Sigmoid colon (tissue), 4 donors: Measurements from ENCODE around the gene ITLN1.

ENCODE experiments used
- EP300 ChIP-seq, 4 donors: sonication (generic); formaldehyde crosslinking; IDR thresholded peaks; one replicate each; pipeline ENCODE4 v1.6.1; 2017; ENCODE audit warnings: antibody characterized with exemption in 4 of 4
- POLR2A ChIP-seq, 2 donors: fragments of 450-650 bp; IDR thresholded peaks; one replicate each; pipeline ENCODE4 v1.6.1; 2016; ENCODE audit warnings: antibody characterized with exemption in 2 of 2, mild to moderate bottlenecking in 2 of 2, moderate library complexity in 2 of 2
- POLR2AphosphoS5 ChIP-seq, 4 donors: sonication (generic); formaldehyde crosslinking; IDR thresholded peaks; one replicate each; pipeline ENCODE4 v1.6.1; 2017; ENCODE audit warnings: antibody characterized with exemption in 4 of 4
- TF ChIP-seq, protein P1 (sequence below), 4 experiments: fragments of 450-650 bp in 3 of 4; fragments of 200-600 bp in 1 of 4; IDR thresholded peaks; one replicate each; pipeline ENCODE4 v1.5.1; 2016 to 2019; ENCODE audit warnings: antibody characterized with exemption in 4 of 4, mild to moderate bottlenecking in 3 of 4, moderate library complexity in 2 of 4

DNA sequence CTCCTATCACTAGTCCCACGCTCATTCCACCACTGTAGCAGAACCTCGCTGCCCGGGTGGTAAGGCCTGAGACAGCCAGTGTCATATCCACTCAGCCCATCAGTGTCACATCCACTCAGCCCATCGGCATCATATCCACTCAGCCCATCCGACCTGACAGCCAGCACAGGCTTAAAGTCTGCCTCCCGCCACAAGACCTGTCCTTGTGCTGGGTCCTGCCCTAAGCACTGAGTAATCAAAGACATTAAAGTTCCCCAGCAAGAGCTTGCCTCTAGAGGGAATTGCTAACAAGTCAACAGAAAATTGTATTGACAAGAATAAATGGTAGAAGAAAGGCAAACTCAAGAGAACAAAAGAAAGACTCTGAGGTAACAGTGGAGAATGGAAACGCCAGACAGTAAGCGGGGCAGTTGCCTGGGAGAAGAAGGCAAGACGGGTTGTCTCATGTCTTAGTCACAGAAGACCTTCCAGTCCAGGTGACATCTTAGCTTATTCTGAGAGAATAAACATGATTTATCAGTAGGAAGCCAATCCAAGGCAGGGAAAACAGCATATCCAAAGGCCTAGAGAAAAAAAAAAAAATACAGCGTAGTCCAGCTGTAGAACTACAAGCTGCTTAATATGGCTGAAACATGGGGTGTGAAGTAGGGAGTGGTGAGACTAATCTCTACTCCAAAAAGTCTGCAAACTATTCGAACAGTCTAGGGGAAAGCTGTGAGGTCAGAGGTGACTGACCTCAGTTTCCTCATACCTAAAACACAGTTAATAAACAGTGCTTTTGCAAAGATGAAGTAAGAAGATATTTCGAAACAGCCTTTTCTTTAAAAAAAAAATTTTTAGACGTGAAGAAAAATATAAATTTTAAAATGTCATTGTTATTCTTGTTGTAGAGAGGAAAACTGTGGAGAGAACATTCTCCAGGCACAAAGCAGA is 1.1 kb downstream of the ITLN1 start:
- TF ChIP-seq, protein P1, sequence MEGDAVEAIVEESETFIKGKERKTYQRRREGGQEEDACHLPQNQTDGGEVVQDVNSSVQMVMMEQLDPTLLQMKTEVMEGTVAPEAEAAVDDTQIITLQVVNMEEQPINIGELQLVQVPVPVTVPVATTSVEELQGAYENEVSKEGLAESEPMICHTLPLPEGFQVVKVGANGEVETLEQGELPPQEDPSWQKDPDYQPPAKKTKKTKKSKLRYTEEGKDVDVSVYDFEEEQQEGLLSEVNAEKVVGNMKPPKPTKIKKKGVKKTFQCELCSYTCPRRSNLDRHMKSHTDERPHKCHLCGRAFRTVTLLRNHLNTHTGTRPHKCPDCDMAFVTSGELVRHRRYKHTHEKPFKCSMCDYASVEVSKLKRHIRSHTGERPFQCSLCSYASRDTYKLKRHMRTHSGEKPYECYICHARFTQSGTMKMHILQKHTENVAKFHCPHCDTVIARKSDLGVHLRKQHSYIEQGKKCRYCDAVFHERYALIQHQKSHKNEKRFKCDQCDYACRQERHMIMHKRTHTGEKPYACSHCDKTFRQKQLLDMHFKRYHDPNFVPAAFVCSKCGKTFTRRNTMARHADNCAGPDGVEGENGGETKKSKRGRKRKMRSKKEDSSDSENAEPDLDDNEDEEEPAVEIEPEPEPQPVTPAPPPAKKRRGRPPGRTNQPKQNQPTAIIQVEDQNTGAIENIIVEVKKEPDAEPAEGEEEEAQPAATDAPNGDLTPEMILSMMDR (IDR thresholded peaks at IDR 0.05) = no peak
- no peak for TF ChIP-seq POLR2A (IDR thresholded peaks at IDR 0.05)
- no peak for TF ChIP-seq POLR2AphosphoS5 (IDR thresholded peaks at IDR 0.05)
- TF ChIP-seq EP300 (IDR thresholded peaks at IDR 0.05) = no peak
